HG03196 (cell line): ENCODE measurements around the gene CD164L2.
"Not testable (repeated sequence)": the region's sequence is repeated elsewhere in the genome, so short reads cannot be mapped to it uniquely, and the experiment has no call there.

Source experiments
- ATAC-seq: cut with Tn5 transposase; IDR thresholded peaks from one replicate; pipeline ENCODE4 v1.9.1; 2021; ENCODE audit not compliant: unreplicated experiment

The CD164L2 gene

GRCh38 chr1:27391511-27392095 is 8.5 kb upstream of the CD164L2 start:
- ATAC-seq: no peak

DNA sequence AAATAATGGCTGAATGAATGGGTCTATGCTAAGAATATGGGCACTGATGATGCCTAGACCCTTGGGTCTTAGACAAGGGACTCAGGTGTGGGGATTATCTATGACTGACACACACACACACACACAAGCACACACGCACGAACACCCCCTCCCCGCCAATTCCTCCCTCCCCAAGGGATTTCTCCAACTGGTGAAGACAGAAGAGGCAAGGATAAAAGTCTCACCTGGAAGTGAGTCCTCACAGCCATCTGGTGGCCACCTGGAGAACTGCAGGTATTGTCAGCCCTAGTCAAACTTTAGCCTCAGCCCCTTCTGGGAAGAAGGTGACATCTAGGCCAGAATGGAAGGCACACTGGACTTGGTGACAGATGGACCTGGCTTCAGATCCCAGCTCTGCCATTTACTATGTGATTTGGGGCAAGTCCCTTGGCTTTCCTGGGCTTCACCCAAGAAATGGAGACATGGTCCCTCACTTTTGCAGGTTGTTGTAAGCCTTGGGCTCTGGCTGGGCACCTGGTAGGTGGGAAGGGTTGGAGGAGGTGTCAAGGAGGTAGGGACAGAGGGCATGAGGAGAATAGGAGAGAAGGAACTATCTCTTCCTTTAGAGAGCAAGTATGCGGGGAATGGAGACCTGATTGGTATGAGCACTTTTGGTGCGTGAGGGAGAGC is 5.3 kb upstream of the CD164L2 start:
- no peak for ATAC-seq

DNA sequence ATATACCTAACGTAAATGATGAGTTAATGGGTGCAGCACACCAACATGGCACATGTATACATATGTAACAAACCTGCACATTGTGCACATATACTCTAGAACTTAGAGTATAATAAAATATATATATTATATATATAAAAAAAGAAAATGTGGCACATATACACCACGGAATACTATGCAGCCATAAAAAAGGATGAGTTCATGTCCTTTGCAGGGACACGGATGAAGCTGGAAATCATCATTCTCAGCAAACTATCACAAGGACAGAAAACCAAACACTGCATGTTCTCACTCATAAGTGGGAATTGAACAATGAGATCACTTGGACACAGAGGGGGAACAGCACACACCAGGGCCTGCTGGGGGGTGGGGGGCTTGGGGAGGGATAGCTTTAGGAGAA is 1.7 kb upstream of the CD164L2 start:
- ATAC-seq: not testable (repeated sequence)

DNA sequence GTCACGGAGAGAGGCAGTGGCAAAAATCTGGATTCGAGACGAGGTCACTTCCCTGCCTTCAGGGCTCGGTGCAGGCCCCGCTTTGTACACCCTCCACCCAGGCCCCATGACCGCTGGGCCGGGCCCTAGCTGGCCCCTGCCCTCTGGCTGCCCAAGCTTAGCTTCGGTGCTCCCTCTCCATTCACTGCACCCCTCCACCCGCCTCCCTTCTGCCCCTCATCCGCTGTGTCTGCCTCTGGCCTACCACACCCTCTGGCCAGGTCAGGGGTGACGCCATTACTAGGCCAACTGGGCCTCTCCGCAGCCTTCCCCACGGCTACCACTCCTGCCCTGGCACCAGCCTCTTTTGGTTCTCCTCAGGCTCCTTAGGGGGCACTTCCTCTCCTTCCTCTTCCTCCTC is 528 bp upstream of the CD164L2 start:
- ATAC-seq: no peak

- ATAC-seq: no peak
Observed at GRCh38 chr1:27381969-27382762, 967 bp downstream of the CD164L2 start.

DNA sequence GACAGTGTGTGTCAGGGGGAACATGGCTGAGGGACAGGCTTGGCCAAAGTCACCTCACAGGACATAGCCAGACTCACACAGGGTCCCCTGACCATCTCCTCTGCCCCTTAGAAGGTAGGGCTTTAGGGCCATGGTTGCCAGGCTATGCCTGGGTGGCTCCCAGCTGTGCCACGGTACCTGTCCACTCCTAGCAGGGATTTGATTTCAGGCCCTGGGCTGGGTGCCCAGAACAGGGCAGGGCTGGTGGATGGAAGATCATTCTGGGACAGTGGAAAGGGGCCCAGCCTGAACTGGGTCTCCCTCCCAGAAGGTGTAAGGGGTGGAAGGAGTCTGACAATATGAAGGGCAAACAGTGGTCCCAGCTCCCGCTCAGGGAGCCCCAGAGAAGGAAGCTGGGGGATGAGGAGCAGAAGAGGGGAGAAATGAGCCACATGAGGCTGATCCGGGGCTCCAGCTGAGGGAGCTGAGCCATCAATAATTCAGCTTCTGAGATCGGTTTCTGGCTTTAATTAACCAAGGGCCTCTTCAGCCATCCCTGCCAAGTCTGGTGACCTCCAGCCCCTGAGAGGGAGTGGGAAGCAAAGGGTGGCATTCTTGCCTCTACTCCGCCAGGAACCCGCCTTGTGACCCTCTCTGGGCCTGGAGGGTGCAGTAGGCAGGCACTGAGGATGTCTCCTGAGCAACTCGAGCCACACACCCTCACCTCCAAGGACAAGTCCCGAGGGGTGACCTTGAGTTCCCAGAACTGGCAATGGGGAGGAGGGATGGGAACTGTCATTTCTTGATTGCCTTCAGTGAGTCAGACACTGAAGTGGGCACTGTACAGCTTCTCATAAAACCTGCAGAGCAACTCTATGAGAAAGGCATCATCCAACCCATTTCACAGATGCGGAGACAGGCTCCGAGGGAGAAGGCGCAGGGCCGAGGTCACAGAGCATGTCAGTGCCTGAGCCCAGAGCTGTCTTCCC is 2.1 kb downstream of the CD164L2 start:
- no peak for ATAC-seq

DNA sequence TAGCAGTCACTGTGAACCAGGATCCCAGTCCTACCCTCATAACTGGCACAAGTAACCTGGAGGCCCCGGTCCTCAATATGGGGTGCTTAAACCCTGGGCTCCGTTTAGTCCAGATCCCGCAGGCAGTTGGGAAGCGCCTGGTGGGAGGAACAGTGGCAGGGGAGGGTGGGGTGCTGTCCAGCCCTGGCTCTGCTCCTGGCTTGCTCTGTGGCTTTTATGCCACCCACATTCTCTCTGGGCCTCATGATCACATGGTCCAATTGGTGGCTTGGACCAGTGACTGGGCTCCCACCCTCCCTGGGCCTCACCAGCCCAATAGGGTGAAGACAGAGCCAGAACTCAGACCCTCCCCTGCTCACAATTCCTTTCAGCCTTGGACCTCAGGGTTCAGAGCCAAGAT is 2.9 kb downstream of the CD164L2 start:
- no peak for ATAC-seq

DNA sequence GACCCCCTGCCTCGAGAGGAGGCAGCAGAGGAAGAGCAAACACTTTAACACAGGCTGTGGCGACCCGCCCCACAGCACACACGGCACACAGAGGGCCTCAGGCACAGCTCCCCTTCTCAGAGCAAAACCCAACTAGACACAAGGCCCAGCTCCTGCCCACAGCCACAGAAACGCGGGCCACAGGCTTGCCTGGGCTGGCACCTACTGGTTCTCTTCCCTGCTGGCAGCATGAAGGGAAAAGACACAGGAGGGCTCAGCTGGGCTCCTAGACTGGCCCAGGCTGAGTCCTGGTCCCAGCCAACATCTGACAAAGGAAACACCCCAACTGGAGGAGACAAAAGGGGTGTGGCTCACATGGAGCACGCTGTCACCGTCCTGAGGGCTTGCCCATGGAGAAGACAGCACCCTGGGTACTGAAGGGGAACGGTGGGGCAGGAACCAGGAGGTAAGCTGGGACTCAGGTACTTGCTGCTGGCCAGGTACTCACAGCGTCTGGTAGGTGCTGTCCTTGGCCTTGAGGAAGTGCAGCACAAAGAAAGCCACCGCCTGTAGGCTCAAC is 3.5 kb downstream of the CD164L2 start:
- ATAC-seq: no peak

DNA sequence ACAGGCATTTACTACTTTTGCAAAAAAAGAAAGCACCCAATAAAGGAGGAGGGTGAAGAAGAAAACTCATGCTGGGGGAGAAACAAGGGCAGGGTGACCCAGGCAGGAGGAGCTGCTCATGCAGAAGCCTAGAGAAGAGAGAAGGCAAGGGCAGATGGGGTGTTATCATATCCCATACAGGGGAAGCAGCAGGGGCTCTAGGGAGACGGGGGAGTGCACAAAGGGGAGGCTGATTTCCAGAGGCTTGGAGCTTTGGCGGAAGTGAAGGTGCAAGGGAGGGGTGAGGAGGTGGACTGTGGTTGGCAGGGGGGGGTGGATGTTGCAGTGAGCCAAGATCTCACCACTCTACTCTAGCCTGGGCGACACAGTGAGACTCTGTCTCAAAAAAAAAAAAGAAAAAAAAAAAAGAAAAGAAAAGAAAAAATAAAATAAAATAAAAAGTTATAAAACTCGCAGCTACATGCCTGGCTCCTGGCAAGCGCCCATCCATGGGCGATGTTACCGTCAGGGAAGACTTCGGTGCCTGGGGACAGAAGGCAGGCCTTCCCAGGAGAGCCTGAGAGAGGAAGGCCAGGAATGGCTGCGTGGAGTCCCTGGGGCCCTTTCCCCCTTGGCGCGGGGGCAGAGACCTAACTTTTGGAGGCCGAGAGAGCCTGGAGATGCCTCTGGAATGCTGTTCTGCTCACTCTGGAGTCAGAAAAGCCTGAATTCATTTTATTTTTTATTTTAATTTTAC is 5.2 kb downstream of the CD164L2 start:
- no peak for ATAC-seq

GRCh38 chr1:27374362-27375086 is 8.6 kb downstream of the CD164L2 start, which contains the start of gene FCN3:
Gene FCN3 (minus strand): TSS chr1:27374824. CDS start chr1:27374818, 6 bp downstream.
- ATAC-seq: no peak

GRCh38 chr1:27372808-27373690 is 10.1 kb downstream of the CD164L2 start:
- no peak for ATAC-seq

DNA sequence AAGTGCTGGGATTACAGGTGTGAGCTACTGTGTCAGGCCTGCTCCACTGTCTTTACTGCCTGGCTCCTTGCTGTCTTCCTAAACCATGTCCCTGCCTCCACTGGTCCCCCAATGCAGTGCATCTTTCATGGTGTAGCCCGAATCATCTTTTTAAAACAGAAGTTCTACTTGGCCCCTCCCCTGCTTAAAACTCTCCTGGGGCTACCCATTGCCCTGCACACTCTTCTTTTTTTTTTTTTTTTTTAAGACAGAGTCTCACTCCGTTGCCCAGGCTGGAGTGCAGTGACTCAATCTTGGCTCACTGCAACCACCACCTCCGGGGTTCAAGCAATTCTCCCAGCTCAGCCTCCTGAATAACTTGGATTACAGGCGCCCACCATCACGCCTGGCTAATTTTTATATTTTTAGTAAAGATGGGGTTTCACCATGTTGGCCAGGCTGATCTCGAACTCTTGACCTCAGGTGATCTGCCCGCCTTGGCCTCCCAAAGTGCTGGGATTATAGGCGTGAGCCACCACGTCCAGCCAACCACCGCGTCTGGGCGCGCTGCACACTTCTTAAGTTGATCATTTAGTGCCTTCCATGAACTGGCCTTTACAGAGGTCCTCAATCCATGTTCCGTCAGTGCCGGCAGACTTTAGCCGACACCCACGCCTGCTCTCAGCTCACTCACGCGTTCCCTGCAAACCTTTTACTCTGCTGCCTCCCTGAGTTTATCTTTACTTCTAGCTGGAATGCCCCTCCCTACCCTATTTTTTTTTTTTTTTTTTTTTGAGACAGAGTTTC is 10.9 kb downstream of the CD164L2 start:
- ATAC-seq: no peak

DNA sequence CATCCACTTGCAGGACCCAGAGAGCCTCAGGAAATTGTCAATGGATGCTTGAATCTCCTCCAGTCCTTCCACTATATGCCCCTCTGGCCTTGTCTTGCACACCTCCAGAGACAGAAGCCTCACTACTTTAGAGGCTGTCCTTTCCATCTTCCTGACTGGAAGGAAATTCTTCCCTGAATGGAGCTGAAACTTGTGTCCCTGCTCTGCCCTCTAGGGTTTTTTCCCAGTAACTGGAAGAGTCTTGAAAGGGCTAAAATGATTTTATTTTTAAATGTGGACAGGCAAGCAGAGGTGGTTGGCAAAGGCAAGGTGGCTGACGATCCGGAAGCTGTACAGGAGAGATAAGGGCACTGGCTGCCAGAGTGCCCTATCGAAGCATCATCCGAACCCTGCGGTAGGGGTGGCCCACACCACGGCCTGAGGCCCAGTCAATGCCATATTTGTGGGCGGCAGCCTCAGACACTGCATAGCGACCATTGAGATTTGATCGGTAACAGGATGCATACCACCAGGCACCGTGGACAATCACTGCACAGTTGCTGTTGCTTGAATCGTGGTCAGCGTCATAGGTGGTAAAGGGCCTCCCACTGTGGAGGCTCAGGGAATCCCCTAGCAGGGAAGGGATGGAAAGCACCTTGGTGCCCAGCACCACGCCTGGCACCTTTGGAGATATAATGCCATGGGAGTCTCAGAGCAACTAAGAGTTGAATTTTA is 14.1 kb downstream of the CD164L2 start:
- ATAC-seq: no peak

GRCh38 chr1:27367160-27367650 is 15.9 kb downstream of the CD164L2 start:
- ATAC-seq: no peak

DNA sequence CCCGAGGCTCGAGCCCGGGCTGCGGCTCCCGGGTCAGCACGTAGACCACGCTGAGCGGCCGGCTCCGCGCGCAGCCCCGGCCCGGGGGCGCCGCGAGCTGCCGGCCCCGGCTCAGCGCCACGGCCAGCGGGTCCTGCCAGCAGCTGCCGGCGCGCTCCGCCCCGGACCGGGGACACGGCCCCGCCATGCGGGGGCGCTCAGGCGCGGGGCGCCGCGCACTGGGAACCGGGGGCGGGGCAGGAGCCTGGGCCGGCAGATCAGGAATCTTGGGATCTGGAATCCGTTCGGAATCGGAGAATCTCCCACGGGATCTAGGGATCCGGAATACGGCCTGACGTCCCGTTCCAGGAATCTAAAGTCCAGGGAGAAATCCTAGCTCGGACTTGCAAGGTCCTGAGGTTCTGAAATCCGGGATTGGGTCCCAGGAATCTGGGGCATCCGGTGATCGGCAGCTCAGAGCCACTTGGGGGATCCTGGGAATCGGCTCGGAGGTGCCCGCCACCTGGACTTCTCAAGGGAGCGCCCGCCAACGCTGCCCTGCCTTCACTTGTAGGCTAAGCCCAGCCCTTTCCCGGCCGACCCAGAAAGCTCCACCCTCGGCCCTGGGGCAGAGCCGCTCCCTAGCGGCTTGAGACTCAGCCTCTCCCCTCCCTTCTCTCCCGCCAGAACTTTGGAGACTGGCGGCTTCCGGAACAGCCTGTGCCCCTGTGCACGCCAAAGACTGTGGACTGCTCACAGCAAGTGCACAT is 16.5 kb downstream of the CD164L2 start, which contains the start of gene MAP3K6:
TSS of gene MAP3K6 (minus strand) at position 551 of the 749 bp plus-strand sequence. CDS start at position 187, 364 bp downstream.
- no peak for ATAC-seq

DNA sequence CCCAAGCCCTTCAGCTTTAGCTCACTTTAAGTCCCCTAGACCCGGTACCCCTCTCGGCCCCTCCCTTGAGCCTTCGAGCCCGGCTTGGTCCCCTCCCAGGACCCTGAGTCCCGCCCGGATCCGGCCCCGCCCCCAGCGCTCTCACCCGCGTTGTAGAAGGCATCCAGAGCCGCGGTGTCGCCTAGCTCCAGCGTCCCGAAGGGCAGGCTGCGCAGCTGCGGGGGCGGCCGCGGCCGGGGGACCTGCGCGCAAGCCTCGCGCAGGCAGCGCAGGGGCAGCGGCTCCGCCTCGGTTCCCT is 17.1 kb downstream of the CD164L2 start:
- no peak for ATAC-seq
